Fibroblast of lung (primary cell): ENCODE measurements around the gene CTBP2. TPM values are rescaled to one million over a fixed set of nuclear protein-coding genes. Genes with fewer than 3 reads are reported as not detected.

ENCODE experiments used
- DNase-seq, 2 donors: peaks; one replicate each; pipeline versions ENCODE4 v3.0.0 to v3.0.0-alpha.2; 2010; ENCODE audit warnings: low read depth in 2 of 2
- H2AFZ ChIP-seq: 2 replicates; pipeline ENCODE4 v1.5.1; 2012; ENCODE audit warnings: low read length, control low read depth, inconsistent platforms
- H3K27ac ChIP-seq: 2 replicates; pipeline ENCODE4 v1.5.1; 2011; ENCODE audit warnings: low read length, control low read depth; ENCODE audit not compliant: insufficient read depth
- H3K27me3 ChIP-seq: 2 replicates; pipeline ENCODE4 v1.5.1; 2011; ENCODE audit warnings: mild to moderate bottlenecking, low read length; ENCODE audit not compliant: control insufficient read depth, insufficient read depth
- H3K36me3 ChIP-seq: 2 replicates; pipeline ENCODE4 v1.5.1; 2011; ENCODE audit warnings: low read length; ENCODE audit not compliant: control insufficient read depth, insufficient read depth
- H3K4me1 ChIP-seq: 2 replicates; pipeline ENCODE4 v1.5.1; 2011; ENCODE audit warnings: low read length; ENCODE audit not compliant: control insufficient read depth, insufficient read depth; ENCODE audit errors: extremely low read depth
- H3K4me2 ChIP-seq: 2 replicates; pipeline ENCODE4 v1.5.1; 2011; ENCODE audit warnings: low read length, control low read depth; ENCODE audit not compliant: insufficient read depth; ENCODE audit errors: extremely low read depth
- H3K4me3 ChIP-seq, 4 experiments: fragments of 200-600 bp in 1 of 4; sonication (generic) in 1 of 4; replicated peaks in 1 of 4; 2 replicates each; pipeline ENCODE4 v1.5.1; 2011 to 2016; ENCODE audit warnings: low read length in 4 of 4, low read depth in 3 of 4, mild to moderate bottlenecking in 3 of 4, control low read depth in 2 of 4, inconsistent platforms in 1 of 4, mixed read lengths in 1 of 4; ENCODE audit not compliant: insufficient read depth in 1 of 4; ENCODE audit errors: control extremely low read depth in 1 of 4
- H3K79me2 ChIP-seq: 2 replicates; pipeline ENCODE4 v1.5.1; 2012; ENCODE audit warnings: mild to moderate bottlenecking, low read length, inconsistent platforms; ENCODE audit not compliant: control insufficient read depth, insufficient read depth
- H3K9ac ChIP-seq: 2 replicates; pipeline ENCODE4 v1.5.1; 2011; ENCODE audit warnings: mild to moderate bottlenecking, low read length, control low read depth; ENCODE audit not compliant: insufficient read depth
- H3K9me3 ChIP-seq: 2 replicates; pipeline ENCODE4 v1.5.1; 2012; ENCODE audit warnings: low read depth, low read length; ENCODE audit not compliant: control insufficient read depth, insufficient read depth
- H4K20me1 ChIP-seq: 2 replicates; pipeline ENCODE4 v1.5.1; 2011; ENCODE audit warnings: low read length; ENCODE audit not compliant: control insufficient read depth, insufficient read depth; ENCODE audit errors: extremely low read depth
- EZH2 ChIP-seq: IDR thresholded peaks from 2 replicates; pipeline ENCODE4 v1.5.1; 2012; ENCODE audit warnings: low read length, control low read depth, mild to moderate bottlenecking; ENCODE audit errors: missing control alignments
- polyA plus RNA-seq, 2 donors: library from polyadenylated mRNA; depleted of rRNA in 1 of 2; stranded (reverse) in 1 of 2; unstranded in 1 of 2; fragments of >200 nt; gene quantifications; 2 replicates each; pipeline ENCODE4 v1.2.1, GENCODE V29; 2011 to 2012; ENCODE audit warnings: missing spikeins in 1 of 2
- total RNA-seq: library from RNA; depleted of rRNA; stranded (reverse); fragments of >200 nt; gene quantifications from 2 replicates; pipeline ENCODE4 v1.2.1, GENCODE V29; 2014
- TF ChIP-seq, protein P1 (sequence below), 2 donors: IDR thresholded peaks in 1 of 2; conservative IDR thresholded peaks in 1 of 2; 1 replicate in 1 of 2; 2 replicates in 1 of 2; pipeline ENCODE4 v1.5.1; 2011 to 2012; ENCODE audit warnings: low read length in 2 of 2, control low read depth in 1 of 2, inconsistent platforms in 1 of 2, low read depth in 1 of 2, mild to moderate bottlenecking in 1 of 2

The CTBP2 gene
- total and polyA plus RNA-seq, 2 donors (not counting 1 experiment from before 2014, with no cell fraction given): 72.1 to 73.3 TPM

DNA sequence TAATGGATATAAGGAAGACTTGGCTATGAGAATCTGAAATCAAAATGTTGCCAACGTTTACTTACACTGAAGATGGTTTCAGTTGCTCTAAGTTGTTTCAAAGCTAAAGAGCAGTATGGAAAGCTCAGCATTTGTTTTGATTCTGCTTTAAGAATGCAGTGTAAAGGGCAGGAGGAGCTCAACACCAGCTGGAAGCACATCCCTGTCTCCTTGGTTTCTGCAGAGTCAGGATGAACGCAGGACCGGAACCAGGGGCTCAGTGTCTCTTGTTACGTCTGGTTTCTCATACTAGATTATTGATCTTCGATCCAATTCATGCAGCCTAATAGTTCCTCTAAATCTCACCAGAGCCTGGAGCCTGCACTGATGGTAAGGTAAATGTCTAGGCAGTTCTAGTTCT is 194.4 kb downstream of the CTBP2 start:
- TF ChIP-seq, protein P1, sequence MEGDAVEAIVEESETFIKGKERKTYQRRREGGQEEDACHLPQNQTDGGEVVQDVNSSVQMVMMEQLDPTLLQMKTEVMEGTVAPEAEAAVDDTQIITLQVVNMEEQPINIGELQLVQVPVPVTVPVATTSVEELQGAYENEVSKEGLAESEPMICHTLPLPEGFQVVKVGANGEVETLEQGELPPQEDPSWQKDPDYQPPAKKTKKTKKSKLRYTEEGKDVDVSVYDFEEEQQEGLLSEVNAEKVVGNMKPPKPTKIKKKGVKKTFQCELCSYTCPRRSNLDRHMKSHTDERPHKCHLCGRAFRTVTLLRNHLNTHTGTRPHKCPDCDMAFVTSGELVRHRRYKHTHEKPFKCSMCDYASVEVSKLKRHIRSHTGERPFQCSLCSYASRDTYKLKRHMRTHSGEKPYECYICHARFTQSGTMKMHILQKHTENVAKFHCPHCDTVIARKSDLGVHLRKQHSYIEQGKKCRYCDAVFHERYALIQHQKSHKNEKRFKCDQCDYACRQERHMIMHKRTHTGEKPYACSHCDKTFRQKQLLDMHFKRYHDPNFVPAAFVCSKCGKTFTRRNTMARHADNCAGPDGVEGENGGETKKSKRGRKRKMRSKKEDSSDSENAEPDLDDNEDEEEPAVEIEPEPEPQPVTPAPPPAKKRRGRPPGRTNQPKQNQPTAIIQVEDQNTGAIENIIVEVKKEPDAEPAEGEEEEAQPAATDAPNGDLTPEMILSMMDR (conservative IDR thresholded peaks at IDR 0.05 in 1 of 2, IDR thresholded peaks at IDR 0.05 in 1 of 2; ENCODE audit: low read depth in 1 of 2, low read length in 2 of 2): no peak
- no peak for TF ChIP-seq EZH2
- peak in 1 of 2 donors; percentile 45 for DNase-seq
- H3K27ac ChIP-seq: no peak overlapping the region
- no peaks in the 10 kb centered on the region for H3K9me3 ChIP-seq
- H4K20me1 ChIP-seq: no peaks in the 10 kb centered on the region
- H3K27me3 ChIP-seq: no peaks in the 10 kb centered on the region
- H3K79me2 ChIP-seq: peaks cover 50% of the 10 kb centered on the region
- H3K9ac ChIP-seq: no peak overlapping the region
- H2AFZ ChIP-seq: no peak overlapping the region
- H3K4me1 ChIP-seq: peaks cover 12% of the 10 kb centered on the region
- H3K4me2 ChIP-seq: no peak overlapping the region
- H3K4me3 ChIP-seq: no peak overlapping the region
- peaks cover 8% of the 10 kb centered on the region for H3K36me3 ChIP-seq

DNA sequence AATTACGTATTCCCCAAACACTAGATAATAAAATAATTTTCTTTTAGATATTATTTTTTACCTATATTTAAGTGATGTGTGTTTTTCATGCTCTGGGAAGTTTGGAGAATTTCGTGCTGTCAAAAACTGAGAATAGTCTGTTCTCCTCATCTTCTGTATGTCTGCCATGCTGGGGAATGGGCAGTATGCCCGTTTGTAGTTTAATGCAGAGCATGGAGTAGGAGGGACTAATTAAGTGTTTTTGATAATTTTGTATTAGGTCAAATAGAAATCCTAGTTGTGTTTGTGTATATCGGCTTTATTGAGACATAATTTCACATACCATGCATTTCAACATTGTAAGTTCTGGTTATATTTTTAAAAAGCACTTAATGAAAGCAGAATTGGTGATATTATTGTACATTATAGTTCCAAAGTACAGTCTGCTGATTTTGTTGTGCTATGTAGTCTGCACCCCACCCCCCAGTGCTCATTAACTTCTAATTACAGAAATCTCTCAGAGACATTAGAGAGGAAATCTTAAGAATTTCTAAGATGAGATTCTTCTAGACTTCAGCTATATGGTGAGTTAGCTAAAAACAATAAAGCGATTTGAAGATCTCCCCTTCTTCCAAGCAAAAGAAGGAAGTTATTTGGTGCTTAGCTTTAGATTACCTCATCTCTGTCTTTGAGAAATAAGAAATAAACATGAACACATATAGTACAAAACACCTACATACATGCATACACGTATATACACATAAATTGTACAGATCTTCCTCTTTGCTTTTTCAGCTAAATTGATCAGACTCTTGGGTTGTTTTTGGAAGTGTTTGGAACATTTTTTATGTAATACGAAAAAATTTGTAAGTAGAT is 196.3 kb downstream of the CTBP2 start:
- H2AFZ ChIP-seq: no peak overlapping the region
- no peak overlapping the region for H3K4me2 ChIP-seq
- peaks cover 7% of the 10 kb centered on the region for H3K4me1 ChIP-seq
- no peak overlapping the region for H3K27ac ChIP-seq
- H3K9me3 ChIP-seq: no peaks in the 10 kb centered on the region
- H3K27me3 ChIP-seq: no peaks in the 10 kb centered on the region
- H3K4me3 ChIP-seq: no peak overlapping the region
- TF ChIP-seq, protein P1 (conservative IDR thresholded peaks at IDR 0.05 in 1 of 2, IDR thresholded peaks at IDR 0.05 in 1 of 2; ENCODE audit: low read depth in 1 of 2, low read length in 2 of 2): no peak
- TF ChIP-seq EZH2: no peak
- peaks cover 6% of the 10 kb centered on the region for H3K36me3 ChIP-seq
- DNase-seq: no peak
- H3K9ac ChIP-seq: no peak overlapping the region
- peaks cover 56% of the 10 kb centered on the region for H3K79me2 ChIP-seq
- H4K20me1 ChIP-seq: no peaks in the 10 kb centered on the region

DNA sequence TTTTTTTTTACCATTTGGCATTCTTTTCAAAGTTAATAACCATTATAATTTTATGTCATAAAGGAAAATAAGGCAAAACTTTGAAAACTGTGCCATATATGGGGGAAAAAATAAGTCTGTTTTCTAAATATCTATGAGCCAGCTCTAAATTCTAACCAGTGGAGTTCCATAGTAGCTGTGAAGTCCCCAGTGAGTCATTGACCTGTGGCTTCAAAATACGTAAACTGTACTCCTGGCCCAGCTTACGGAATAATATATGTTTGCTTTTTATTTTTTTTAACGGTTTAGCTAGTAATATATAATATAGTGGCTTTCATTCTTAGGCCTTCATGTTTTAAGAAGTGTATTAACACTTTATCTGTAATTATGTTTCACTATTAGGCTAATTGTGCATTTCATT is 197.9 kb downstream of the CTBP2 start:
- no peak for TF ChIP-seq EZH2
- TF ChIP-seq, protein P1 (conservative IDR thresholded peaks at IDR 0.05 in 1 of 2, IDR thresholded peaks at IDR 0.05 in 1 of 2; ENCODE audit: low read depth in 1 of 2, low read length in 2 of 2): no peak
- Histone ChIP-seq H3K4me2 (no peak overlapping the region), H3K36me3 (peaks cover 4% of the 10 kb centered on the region), H3K9me3 (no peaks in the 10 kb centered on the region), H3K27ac (no peak overlapping the region), H3K27me3 (no peaks in the 10 kb centered on the region), H3K4me3 (no peak overlapping the region), H3K79me2 (peaks cover 62% of the 10 kb centered on the region), H3K9ac (no peak overlapping the region), H2AFZ (no peak overlapping the region), H3K4me1 (peaks cover 7% of the 10 kb centered on the region), H4K20me1 (no peaks in the 10 kb centered on the region)
- peak; percentile 39 to 71 for DNase-seq
